ENCODE data around the gene AAK1. TPM values are rescaled to one million over a fixed set of nuclear protein-coding genes. Genes with fewer than 3 reads are reported as not detected.

AAK1 gene
- total RNA-seq, 1 donor from 2014 or later: 108 TPM

GRCh38 chr2:69680001-69680675 is 36.6 kb upstream of the AAK1 start:
- Histone ChIP-seq H3K27me3 (ENCODE audit: insufficient read depth, low read length) (no peaks in the 10 kb centered on the region), H3K4me3 (ENCODE audit: insufficient read depth, low read depth, low read length) (no peak overlapping the region), H3K9ac (ENCODE audit: low read length) (no peak overlapping the region), H4K20me1 (ENCODE audit: insufficient read depth, low read length) (no peaks in the 10 kb centered on the region), H3K4me2 (ENCODE audit: low read length) (no peak overlapping the region), H2AFZ (ENCODE audit: low read depth, low read length) (no peak overlapping the region), H3K9me3 (ENCODE audit: insufficient read depth, low read depth, low read length) (no peaks in the 10 kb centered on the region), H3K27ac (ENCODE audit: low read depth, low read length) (no peak overlapping the region), H3K4me1 (ENCODE audit: insufficient read depth, low read length) (peaks cover 17% of the 10 kb centered on the region), H3K79me2 (ENCODE audit: insufficient read depth, low read length) (no peaks in the 10 kb centered on the region), H3K36me3 (ENCODE audit: insufficient read depth, low read length) (no peaks in the 10 kb centered on the region)
- DNase-seq (ENCODE audit: low read depth) (no peak), FAIRE-seq (no peak)
- TF ChIP-seq EZH2 (IDR thresholded peaks at IDR 0.05; ENCODE audit: insufficient read depth, low read length): no peak
- no peak for TF ChIP-seq CTCF (IDR thresholded peaks at IDR 0.05; ENCODE audit: insufficient read depth, low read depth, low read length)
- no peaks in the 10 kb centered on the region for H3K9me3 Mint-ChIP-seq (ENCODE audit: unreplicated experiment)
- no peaks in the 10 kb centered on the region for H3K27me3 Mint-ChIP-seq (ENCODE audit: low read depth, unreplicated experiment)
- H3K27ac Mint-ChIP-seq (ENCODE audit: unreplicated experiment): no peak overlapping the region
- H3K4me1 Mint-ChIP-seq (ENCODE audit: low read depth, unreplicated experiment): peaks cover 20% of the 10 kb centered on the region
- H3K4me3 Mint-ChIP-seq (ENCODE audit: unreplicated experiment): no peak overlapping the region
- H3K36me3 Mint-ChIP-seq (ENCODE audit: low read depth, unreplicated experiment): no peaks in the 10 kb centered on the region

GRCh38 chr2:69677914-69678313 is 34.4 kb upstream of the AAK1 start:
- no peaks in the 10 kb centered on the region for H3K36me3 ChIP-seq (ENCODE audit: insufficient read depth, low read length)
- no peak overlapping the region for H3K27ac ChIP-seq (ENCODE audit: low read depth, low read length)
- no peak for TF ChIP-seq CTCF (IDR thresholded peaks at IDR 0.05; ENCODE audit: insufficient read depth, low read depth, low read length)
- no peak for TF ChIP-seq EZH2 (IDR thresholded peaks at IDR 0.05; ENCODE audit: insufficient read depth, low read length)
- H3K9me3 ChIP-seq (ENCODE audit: insufficient read depth, low read depth, low read length): no peaks in the 10 kb centered on the region
- Mint-ChIP-seq H3K4me3 (ENCODE audit: unreplicated experiment) (no peak overlapping the region), H3K27ac (ENCODE audit: unreplicated experiment) (no peak overlapping the region), H3K4me1 (ENCODE audit: low read depth, unreplicated experiment) (peaks cover 12% of the 10 kb centered on the region), H3K9me3 (ENCODE audit: unreplicated experiment) (no peaks in the 10 kb centered on the region), H3K27me3 (ENCODE audit: low read depth, unreplicated experiment) (no peaks in the 10 kb centered on the region), H3K36me3 (ENCODE audit: low read depth, unreplicated experiment) (no peaks in the 10 kb centered on the region)
- H2AFZ ChIP-seq (ENCODE audit: low read depth, low read length): no peak overlapping the region
- no peak overlapping the region for H3K4me2 ChIP-seq (ENCODE audit: low read length)
- FAIRE-seq: no peak
- peaks cover 9% of the 10 kb centered on the region for H3K4me1 ChIP-seq (ENCODE audit: insufficient read depth, low read length)
- H3K4me3 ChIP-seq (ENCODE audit: insufficient read depth, low read depth, low read length): no peak overlapping the region
- no peak for DNase-seq (ENCODE audit: low read depth)
- H4K20me1 ChIP-seq (ENCODE audit: insufficient read depth, low read length): no peaks in the 10 kb centered on the region
- no peak overlapping the region for H3K9ac ChIP-seq (ENCODE audit: low read length)
- H3K79me2 ChIP-seq (ENCODE audit: insufficient read depth, low read length): no peaks in the 10 kb centered on the region
- no peaks in the 10 kb centered on the region for H3K27me3 ChIP-seq (ENCODE audit: insufficient read depth, low read length)

GRCh38 chr2:69676146-69676545 is 32.6 kb upstream of the AAK1 start:
- no peak overlapping the region for H3K27ac Mint-ChIP-seq (ENCODE audit: unreplicated experiment)
- Histone ChIP-seq H3K27me3 (ENCODE audit: insufficient read depth, low read length) (no peaks in the 10 kb centered on the region), H3K4me1 (ENCODE audit: insufficient read depth, low read length) (peaks cover 4% of the 10 kb centered on the region), H3K79me2 (ENCODE audit: insufficient read depth, low read length) (no peaks in the 10 kb centered on the region), H3K27ac (ENCODE audit: low read depth, low read length) (no peak overlapping the region), H3K9me3 (ENCODE audit: insufficient read depth, low read depth, low read length) (no peaks in the 10 kb centered on the region), H3K4me2 (ENCODE audit: low read length) (no peak overlapping the region), H3K4me3 (ENCODE audit: insufficient read depth, low read depth, low read length) (no peak overlapping the region), H3K9ac (ENCODE audit: low read length) (no peak overlapping the region), H3K36me3 (ENCODE audit: insufficient read depth, low read length) (no peaks in the 10 kb centered on the region), H2AFZ (ENCODE audit: low read depth, low read length) (no peak overlapping the region), H4K20me1 (ENCODE audit: insufficient read depth, low read length) (no peaks in the 10 kb centered on the region)
- H3K4me3 Mint-ChIP-seq (ENCODE audit: unreplicated experiment): no peak overlapping the region
- H3K36me3 Mint-ChIP-seq (ENCODE audit: low read depth, unreplicated experiment): no peaks in the 10 kb centered on the region
- H3K9me3 Mint-ChIP-seq (ENCODE audit: unreplicated experiment): no peaks in the 10 kb centered on the region
- FAIRE-seq (no peak), DNase-seq (ENCODE audit: low read depth) (no peak)
- peaks cover 8% of the 10 kb centered on the region for H3K4me1 Mint-ChIP-seq (ENCODE audit: low read depth, unreplicated experiment)
- TF ChIP-seq EZH2 (IDR thresholded peaks at IDR 0.05; ENCODE audit: insufficient read depth, low read length): no peak
- no peaks in the 10 kb centered on the region for H3K27me3 Mint-ChIP-seq (ENCODE audit: low read depth, unreplicated experiment)

Data from astrocyte (in vitro differentiated cells and primary cell).